CD4-positive, alpha-beta T cell treated with Interleukin-15 for 1 hour (primary cell): Measurements from ENCODE around the gene PHF11.
A peak's percentile ranks its signal among the peaks of the same experiment; 100 is the strongest.

Source experiments
- DNase-seq: peaks from one replicate; pipeline ENCODE4 v3.0.0-alpha.2; 2020

PHF11 gene

GRCh38 chr13:49499889-49500660 lies 4.3 kb downstream of the PHF11 start:
- no peak for DNase-seq

GRCh38 chr13:49502954-49503353 lies 7.2 kb downstream of the PHF11 start:
- DNase-seq, result no peak

- no peak for DNase-seq
These were observed 8.2 kb downstream of the PHF11 start for GRCh38 chr13:49503951-49504350.

GRCh38 chr13:49512578-49512977 lies 16.8 kb downstream of the PHF11 start:
- DNase-seq, result no peak

GRCh38 chr13:49516467-49516866 lies 20.7 kb downstream of the PHF11 start:
- no peak for DNase-seq

- no peak for DNase-seq
These were observed 21.7 kb downstream of the PHF11 start for GRCh38 chr13:49517461-49517860.

GRCh38 chr13:49521224-49521623 lies 25.5 kb downstream of the PHF11 start:
- DNase-seq, result no peak

GRCh38 chr13:49524740-49525501 lies 29.2 kb downstream of the PHF11 start:
- no peak for DNase-seq

- DNase-seq, result no peak
These were observed 31.4 kb downstream of the PHF11 start for GRCh38 chr13:49527123-49527522.

- DNase-seq, result no peak
These were observed 32.4 kb downstream of the PHF11 start for GRCh38 chr13:49528161-49528560.

- peak; percentile 24 for DNase-seq
These were observed 34.7 kb downstream of the PHF11 start for GRCh38 chr13:49530457-49530856.

GRCh38 chr13:49532593-49532992 lies 36.8 kb downstream of the PHF11 start:
- DNase-seq, result no peak

- no peak for DNase-seq
These were observed 37.3 kb downstream of the PHF11 start for GRCh38 chr13:49533011-49533410.

- no peak for DNase-seq
These were observed 38.0 kb downstream of the PHF11 start for GRCh38 chr13:49533591-49534269.

GRCh38 chr13:49536144-49536873 lies 40.6 kb downstream of the PHF11 start:
- DNase-seq, result no peak

- DNase-seq, result no peak
These were observed 42.7 kb downstream of the PHF11 start for GRCh38 chr13:49538404-49538803.

- no peak for DNase-seq
These were observed 43.6 kb downstream of the PHF11 start for GRCh38 chr13:49539313-49539712.

- no peak for DNase-seq
These were observed 44.0 kb downstream of the PHF11 start for GRCh38 chr13:49539746-49540145.

- DNase-seq, result no peak
These were observed 44.8 kb downstream of the PHF11 start for GRCh38 chr13:49540552-49540951.

GRCh38 chr13:49543656-49544055 lies 47.9 kb downstream of the PHF11 start:
- DNase-seq, result no peak

GRCh38 chr13:49545661-49546060 lies 49.9 kb downstream of the PHF11 start:
- DNase-seq, result no peak

GRCh38 chr13:49546561-49546960 lies 50.8 kb downstream of the PHF11 start:
- DNase-seq, result no peak

- DNase-seq, result no peak
These were observed 53.5 kb downstream of the PHF11 start for GRCh38 chr13:49549289-49549688.
